HG03442 (cell line): ENCODE measurements around the gene CDK2.
"Not testable (repeated sequence)": the region's sequence is repeated elsewhere in the genome, so short reads cannot be mapped to it uniquely, and the experiment has no call there.

Source experiments
- ATAC-seq: cut with Tn5 transposase; IDR thresholded peaks from one replicate; pipeline ENCODE4 v1.9.1; 2021; ENCODE audit warnings: mild to moderate bottlenecking, moderate library complexity; ENCODE audit not compliant: unreplicated experiment

The CDK2 gene

GRCh38 chr12:55966408-55967281 is at the start of gene CDK2:
Gene CDK2, plus strand, starts transcription at chr12:55966830. Its CDS starts 179 bp downstream, at chr12:55967009.
- ATAC-seq = peak; percentile 93

- not testable (repeated sequence) for ATAC-seq
Measured at GRCh38 chr12:55919032-55919431, 47.6 kb upstream of the CDK2 start.

- ATAC-seq = no peak
Measured at GRCh38 chr12:55922126-55922525, 44.5 kb upstream of the CDK2 start.

GRCh38 chr12:55923648-55924047 is 43.0 kb upstream of the CDK2 start:
- not testable (repeated sequence) for ATAC-seq

- ATAC-seq = no peak
Measured at GRCh38 chr12:55925371-55925770, 41.3 kb upstream of the CDK2 start.

- no peak for ATAC-seq
Measured at GRCh38 chr12:55925870-55926737, 40.5 kb upstream of the CDK2 start.

GRCh38 chr12:55926738-55927587 is 39.7 kb upstream of the CDK2 start:
- peak; percentile 39 for ATAC-seq

GRCh38 chr12:55927588-55928502 is 38.8 kb upstream of the CDK2 start, which contains the start of gene PYM1:
Gene PYM1, minus strand, starts transcription at chr12:55927894. Its CDS starts 133 bp downstream, at chr12:55927761.
- peak; percentile 48 for ATAC-seq

GRCh38 chr12:55929306-55929791 is 37.3 kb upstream of the CDK2 start:
- ATAC-seq = peak; percentile 27

GRCh38 chr12:55930771-55931316 is 35.8 kb upstream of the CDK2 start, which contains the start of gene DGKA:
Gene DGKA, plus strand, starts transcription at chr12:55931162. Its CDS starts 5,342 bp downstream, at chr12:55936504.
- no peak for ATAC-seq

GRCh38 chr12:55931317-55931779 is 35.3 kb upstream of the CDK2 start:
- no peak for ATAC-seq

GRCh38 chr12:55931780-55932550 is 34.7 kb upstream of the CDK2 start:
- ATAC-seq = no peak

- no peak for ATAC-seq
Measured at GRCh38 chr12:55932551-55932910, 34.1 kb upstream of the CDK2 start.

GRCh38 chr12:55933169-55933798 is 33.3 kb upstream of the CDK2 start:
- ATAC-seq = no peak

GRCh38 chr12:55933799-55934742 is 32.6 kb upstream of the CDK2 start:
- ATAC-seq = no peak

GRCh38 chr12:55934773-55935172 is 31.9 kb upstream of the CDK2 start:
- ATAC-seq = no peak

GRCh38 chr12:55935738-55936151 is 30.9 kb upstream of the CDK2 start:
- no peak for ATAC-seq
